Hepatic stellate cell (primary cell): ENCODE results near the gene PAQR4.

Experiments
- DNase-seq: peaks from one replicate; pipeline ENCODE4 v3.0.0; 2011; ENCODE audit warnings: low spot score

PAQR4 gene

DNA sequence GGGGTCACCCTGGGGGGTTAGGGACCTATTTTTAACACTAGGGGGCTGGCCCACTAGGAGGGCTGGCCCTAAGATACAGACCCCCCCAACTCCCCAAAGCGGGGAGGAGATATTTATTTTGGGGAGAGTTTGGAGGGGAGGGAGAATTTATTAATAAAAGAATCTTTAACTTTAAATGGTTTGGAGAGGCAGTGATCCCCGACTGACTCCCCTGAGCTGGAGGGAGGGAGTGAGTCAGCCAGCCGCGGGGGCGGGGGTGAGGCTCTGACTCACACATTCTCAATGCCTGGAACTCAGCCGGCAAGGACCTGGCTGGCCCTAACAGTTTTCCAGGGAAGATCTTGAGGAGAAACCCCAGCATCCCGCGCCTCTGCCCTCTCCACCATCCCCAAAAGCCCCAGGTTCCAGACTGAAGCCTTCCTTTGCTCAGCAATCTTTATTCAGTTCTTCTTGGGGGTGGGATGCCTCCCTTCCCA lies 53.1 kb downstream of the PAQR4 start:
- peak; percentile 95 for DNase-seq

DNA sequence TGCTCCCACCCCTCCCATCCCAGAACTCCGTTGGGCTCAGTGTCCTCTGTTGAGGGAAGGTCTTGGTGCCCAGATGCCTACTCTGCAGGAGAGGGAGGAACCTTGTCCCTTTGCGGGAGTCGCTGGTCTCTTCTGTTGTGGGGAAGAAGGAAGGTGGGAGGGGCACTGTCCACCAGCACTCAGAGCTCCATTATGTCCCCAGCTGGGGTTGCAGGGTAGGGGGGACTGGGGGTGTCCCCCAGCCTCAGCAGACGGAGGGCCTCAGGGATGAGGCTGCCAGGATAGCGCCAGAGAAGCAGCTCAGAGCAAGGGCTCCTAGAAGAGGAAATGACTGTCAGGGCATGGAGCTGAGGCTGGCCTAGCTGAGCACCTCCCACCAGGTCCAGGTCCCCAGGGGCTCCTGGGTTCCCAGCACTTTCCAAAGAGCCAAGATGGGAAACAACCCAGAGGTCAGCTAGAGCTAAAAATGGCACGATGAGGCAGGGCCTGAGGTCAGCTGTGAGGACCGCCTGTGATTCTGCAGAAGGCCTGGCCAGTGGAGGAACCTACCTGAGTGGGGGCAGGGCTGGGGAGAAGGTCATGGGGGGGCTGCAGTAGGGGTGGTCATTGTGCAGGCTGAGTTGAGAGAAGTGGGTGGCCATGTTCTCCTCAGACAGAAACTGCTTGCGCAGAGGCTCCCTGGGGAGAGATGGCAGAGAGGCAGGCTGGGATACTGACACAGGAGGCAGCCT lies 53.7 kb downstream of the PAQR4 start:
- peak; percentile 54 for DNase-seq
